ENCODE measurements around the gene ERGIC3. TPM values are rescaled to one million over a fixed set of nuclear protein-coding genes. Genes with fewer than 3 reads are reported as not detected.

ERGIC3 gene
- total RNA-seq, 1 experiment from 2014 or later = 392 TPM

- no peak within 1 kb of the TSS for H3K4me3 Mint-ChIP-seq (ENCODE audit: low read depth, unreplicated experiment)
- CTCF ChIA-PET = no interaction called here
- intact Hi-C loops (cut with micrococcal nuclease; ENCODE audit: unreplicated experiment) = no loop called here
- BruUV-seq (replicated peaks) = no TSS peak
- peaks cover 13% of the 10 kb centered on the region for H3K27me3 Mint-ChIP-seq (ENCODE audit: unreplicated experiment)
- no peaks in the 10 kb centered on the region for H3K4me1 Mint-ChIP-seq (ENCODE audit: low read depth, unreplicated experiment)
- TF ChIP-seq CTCF (IDR thresholded peaks at IDR 0.05; ENCODE audit: unreplicated experiment) = no peak
- H3K9me3 Mint-ChIP-seq (ENCODE audit: low read depth, unreplicated experiment) = no peaks in the 10 kb centered on the region
- no peaks in the 10 kb centered on the region for H3K36me3 Mint-ChIP-seq (ENCODE audit: insufficient read depth, unreplicated experiment)
- DNase-seq = no peak
- H3K27ac Mint-ChIP-seq (ENCODE audit: unreplicated experiment) = no peak within 1 kb of the TSS
These were observed 12.3 kb upstream of the ERGIC3 start, which contains the start of gene C20orf173 for GRCh38 chr20:35529552-35529951. TSS of gene C20orf173 (minus strand) at chr20:35529652. CDS start at chr20:35529373, 279 bp downstream.

- peak; percentile 94 for DNase-seq
- no peaks in the 10 kb centered on the region for H3K27me3 Mint-ChIP-seq (ENCODE audit: unreplicated experiment)
- CTCF ChIA-PET = interaction anchor here (0.5 to 1.0 kb wide), 6 partner anchors 13 to 403 kb away, joined by 3 to 5 read pairs (median 4); no protein-coding TSS in a partner anchor
- no TSS peak for BruUV-seq (replicated peaks)
- TF ChIP-seq CTCF (IDR thresholded peaks at IDR 0.05; ENCODE audit: unreplicated experiment) = no peak
- intact Hi-C loops (cut with micrococcal nuclease; ENCODE audit: unreplicated experiment) = no loop called here
- peak overlapping the region; percentile 71 for H3K4me3 Mint-ChIP-seq (ENCODE audit: low read depth, unreplicated experiment)
- H3K36me3 Mint-ChIP-seq (ENCODE audit: insufficient read depth, unreplicated experiment) = peaks cover 28% of the 10 kb centered on the region
- no peaks in the 10 kb centered on the region for H3K9me3 Mint-ChIP-seq (ENCODE audit: low read depth, unreplicated experiment)
- peaks cover 18% of the 10 kb centered on the region for H3K4me1 Mint-ChIP-seq (ENCODE audit: low read depth, unreplicated experiment)
- peak overlapping the region; percentile 85 for H3K27ac Mint-ChIP-seq (ENCODE audit: unreplicated experiment)
These were observed 2.1 kb upstream of the ERGIC3 start for GRCh38 chr20:35539756-35540212.

GRCh38 chr20:35541118-35541782, 628 bp upstream of the ERGIC3 start:
- Mint-ChIP-seq H3K27ac (ENCODE audit: unreplicated experiment) (peak overlapping the region; percentile 83), H3K27me3 (ENCODE audit: unreplicated experiment) (no peaks in the 10 kb centered on the region), H3K9me3 (ENCODE audit: low read depth, unreplicated experiment) (no peaks in the 10 kb centered on the region), H3K36me3 (ENCODE audit: insufficient read depth, unreplicated experiment) (peaks cover 34% of the 10 kb centered on the region), H3K4me3 (ENCODE audit: low read depth, unreplicated experiment) (peak overlapping the region; percentile 85), H3K4me1 (ENCODE audit: low read depth, unreplicated experiment) (peaks cover 18% of the 10 kb centered on the region)
- intact Hi-C loops (cut with micrococcal nuclease; ENCODE audit: unreplicated experiment) = no loop called here
- CTCF ChIA-PET = interaction anchor here (1.0 to 2.0 kb wide), 5 partner anchors 11 to 413 kb away, joined by 3 to 6 read pairs (median 4); partner anchors contain the start of genes RBM39, SCAND1 and SPAG4
- TF ChIP-seq CTCF (IDR thresholded peaks at IDR 0.05; ENCODE audit: unreplicated experiment) = no peak
- no peak for DNase-seq
- TSS peak; percentile 90 for BruUV-seq (replicated peaks)

GRCh38 chr20:35542990-35543389, 1.1 kb downstream of the ERGIC3 start:
- H3K9me3 Mint-ChIP-seq (ENCODE audit: low read depth, unreplicated experiment) = no peaks in the 10 kb centered on the region
- peaks cover 18% of the 10 kb centered on the region for H3K4me1 Mint-ChIP-seq (ENCODE audit: low read depth, unreplicated experiment)
- no peaks in the 10 kb centered on the region for H3K27me3 Mint-ChIP-seq (ENCODE audit: unreplicated experiment)
- CTCF ChIA-PET = interaction anchor here (0.5 to 2.0 kb wide), 3 partner anchors 9 to 159 kb away, joined by 4 to 5 read pairs (median 4); no protein-coding TSS in a partner anchor
- H3K27ac Mint-ChIP-seq (ENCODE audit: unreplicated experiment) = no peak overlapping the region
- H3K4me3 Mint-ChIP-seq (ENCODE audit: low read depth, unreplicated experiment) = peak overlapping the region; percentile 85
- H3K36me3 Mint-ChIP-seq (ENCODE audit: insufficient read depth, unreplicated experiment) = peaks cover 34% of the 10 kb centered on the region
- no TSS peak for BruUV-seq (replicated peaks)
- intact Hi-C loops (cut with micrococcal nuclease; ENCODE audit: unreplicated experiment) = no loop called here
- no peak for TF ChIP-seq CTCF (IDR thresholded peaks at IDR 0.05; ENCODE audit: unreplicated experiment)
- DNase-seq = no peak

All from Calu3 (cell line).